ENCODE results near the gene EPDR1. TPM values are rescaled to one million over a fixed set of nuclear protein-coding genes. Genes with fewer than 3 reads are reported as not detected.
A peak's percentile ranks its signal among the peaks of the same experiment; 100 is the strongest.

Gene EPDR1
- total RNA-seq, 4 donors from 2014 or later: 14.4 to 30.4 (median 24.1) TPM

GRCh38 chr7:37943905-37944736, 23.7 kb downstream of the EPDR1 start:
- Histone ChIP-seq H3K27ac (peak overlapping the region; percentile 66 to 75), H3K9me3 (no peaks in the 10 kb centered on the region), H3K36me3 (no peaks in the 10 kb centered on the region), H3K27me3 (no peaks in the 10 kb centered on the region), H3K4me3 (no peak overlapping the region), H3K4me1 (peaks cover 0 to 7% of the 10 kb centered on the region in 2 donors)
- intact Hi-C loops (cut with DNase I; ENCODE audit: low total_unique reads): no loop called here
- DNase-seq: no peak
- TF ChIP-seq CTCF (IDR thresholded peaks at IDR 0.05) (no peak), POLR2A (IDR thresholded peaks at IDR 0.05) (no peak)

GRCh38 chr7:37944737-37945054, 24.3 kb downstream of the EPDR1 start:
- Histone ChIP-seq H3K4me3 (no peak overlapping the region), H3K4me1 (peaks cover 0 to 7% of the 10 kb centered on the region in 2 donors), H3K27me3 (no peaks in the 10 kb centered on the region), H3K9me3 (no peaks in the 10 kb centered on the region), H3K27ac (peak overlapping the region in 1 of 2 donors; percentile 75), H3K36me3 (no peaks in the 10 kb centered on the region)
- intact Hi-C loops (cut with DNase I; ENCODE audit: low total_unique reads): no loop called here
- TF ChIP-seq POLR2A (IDR thresholded peaks at IDR 0.05): no peak
- no peak for TF ChIP-seq CTCF (IDR thresholded peaks at IDR 0.05)
- DNase-seq: no peak

- H3K27me3 ChIP-seq: no peaks in the 10 kb centered on the region
- no peaks in the 10 kb centered on the region for H3K9me3 ChIP-seq
- TF ChIP-seq CTCF (IDR thresholded peaks at IDR 0.05) (no peak), POLR2A (IDR thresholded peaks at IDR 0.05) (no peak)
- intact Hi-C loops (cut with DNase I; ENCODE audit: low total_unique reads): no loop called here
- no peak for DNase-seq
- no peak overlapping the region for H3K4me3 ChIP-seq
- peaks cover 0 to 7% of the 10 kb centered on the region in 2 donors for H3K4me1 ChIP-seq
- no peak overlapping the region for H3K27ac ChIP-seq
- no peaks in the 10 kb centered on the region for H3K36me3 ChIP-seq
These were observed 24.9 kb downstream of the EPDR1 start for GRCh38 chr7:37945336-37945735.

- TF ChIP-seq CTCF (IDR thresholded peaks at IDR 0.05) (no peak), POLR2A (IDR thresholded peaks at IDR 0.05) (no peak)
- no peak overlapping the region for H3K4me3 ChIP-seq
- intact Hi-C loops (cut with DNase I; ENCODE audit: low total_unique reads): no loop called here
- H3K27ac ChIP-seq: no peak overlapping the region
- no peaks in the 10 kb centered on the region for H3K9me3 ChIP-seq
- no peak for DNase-seq
- H3K36me3 ChIP-seq: no peaks in the 10 kb centered on the region
- H3K27me3 ChIP-seq: no peaks in the 10 kb centered on the region
- peaks cover 0 to 7% of the 10 kb centered on the region in 2 donors for H3K4me1 ChIP-seq
These were observed 26.9 kb downstream of the EPDR1 start for GRCh38 chr7:37947138-37947940.

- TF ChIP-seq CTCF (IDR thresholded peaks at IDR 0.05) (no peak), POLR2A (IDR thresholded peaks at IDR 0.05) (no peak)
- intact Hi-C loops (cut with DNase I; ENCODE audit: low total_unique reads): no loop called here
- Histone ChIP-seq H3K27ac (no peak overlapping the region), H3K27me3 (no peaks in the 10 kb centered on the region), H3K36me3 (no peaks in the 10 kb centered on the region), H3K4me3 (no peak overlapping the region), H3K4me1 (peaks cover 0 to 3% of the 10 kb centered on the region in 2 donors), H3K9me3 (no peaks in the 10 kb centered on the region)
- DNase-seq: no peak
These were observed 27.4 kb downstream of the EPDR1 start for GRCh38 chr7:37947941-37948210.

All from uterus (tissue), 4 donors.